ENCODE results near the gene ASTL.

ASTL gene

GRCh38 chr2:96140941-96141623 is 2.8 kb upstream of the ASTL start:
- no peak for DNase-seq (ENCODE audit: low read depth)
- H3K4me3 ChIP-seq (replicated peaks; ENCODE audit: low read depth, low read length) = no peak overlapping the region
- TF ChIP-seq CTCF (IDR thresholded peaks at IDR 0.05; ENCODE audit: low read length, missing control alignments) = no peak

GRCh38 chr2:96139181-96139758 is 968 bp upstream of the ASTL start:
- H3K4me3 ChIP-seq (replicated peaks; ENCODE audit: low read depth, low read length) = no peak overlapping the region
- TF ChIP-seq CTCF (IDR thresholded peaks at IDR 0.05; ENCODE audit: low read length, missing control alignments) = no peak
- DNase-seq (ENCODE audit: low read depth) = no peak

GRCh38 chr2:96137321-96138178 is 752 bp downstream of the ASTL start:
- no peak for TF ChIP-seq CTCF (IDR thresholded peaks at IDR 0.05; ENCODE audit: low read length, missing control alignments)
- no peak for DNase-seq (ENCODE audit: low read depth)

GRCh38 chr2:96136129-96136720 is 2.1 kb downstream of the ASTL start:
- no peak for DNase-seq (ENCODE audit: low read depth)
- no peak for TF ChIP-seq CTCF (IDR thresholded peaks at IDR 0.05; ENCODE audit: low read length, missing control alignments)
- no peak overlapping the region for H3K4me3 ChIP-seq (replicated peaks; ENCODE audit: low read depth, low read length)

More at GRCh38 chr2:96137321-96138178, 752 bp downstream of the ASTL start:
- no peak overlapping the region for H3K4me3 ChIP-seq (replicated peaks; ENCODE audit: low read depth, low read length)

- no peak for TF ChIP-seq CTCF (IDR thresholded peaks at IDR 0.05; ENCODE audit: low read length, missing control alignments)
- no peak overlapping the region for H3K4me3 ChIP-seq (replicated peaks; ENCODE audit: low read depth, low read length)
- DNase-seq (ENCODE audit: low read depth) = no peak
Measured at GRCh38 chr2:96135621-96136020, 2.7 kb downstream of the ASTL start.

- no peak overlapping the region for H3K4me3 ChIP-seq (replicated peaks; ENCODE audit: low read depth, low read length)
- no peak for TF ChIP-seq CTCF (IDR thresholded peaks at IDR 0.05; ENCODE audit: low read length, missing control alignments)
- DNase-seq (ENCODE audit: low read depth) = no peak
Measured at GRCh38 chr2:96135171-96135570, 3.1 kb downstream of the ASTL start.

Measured in fibroblast of pulmonary artery (primary cell).